ENCODE results near the gene TRMT1. TPM values are rescaled to one million over a fixed set of nuclear protein-coding genes. Genes with fewer than 3 reads are reported as not detected.

TRMT1 gene
- polyA plus RNA-seq, 3 donors = 14.5 to 94.7 (median 14.5) TPM

DNA sequence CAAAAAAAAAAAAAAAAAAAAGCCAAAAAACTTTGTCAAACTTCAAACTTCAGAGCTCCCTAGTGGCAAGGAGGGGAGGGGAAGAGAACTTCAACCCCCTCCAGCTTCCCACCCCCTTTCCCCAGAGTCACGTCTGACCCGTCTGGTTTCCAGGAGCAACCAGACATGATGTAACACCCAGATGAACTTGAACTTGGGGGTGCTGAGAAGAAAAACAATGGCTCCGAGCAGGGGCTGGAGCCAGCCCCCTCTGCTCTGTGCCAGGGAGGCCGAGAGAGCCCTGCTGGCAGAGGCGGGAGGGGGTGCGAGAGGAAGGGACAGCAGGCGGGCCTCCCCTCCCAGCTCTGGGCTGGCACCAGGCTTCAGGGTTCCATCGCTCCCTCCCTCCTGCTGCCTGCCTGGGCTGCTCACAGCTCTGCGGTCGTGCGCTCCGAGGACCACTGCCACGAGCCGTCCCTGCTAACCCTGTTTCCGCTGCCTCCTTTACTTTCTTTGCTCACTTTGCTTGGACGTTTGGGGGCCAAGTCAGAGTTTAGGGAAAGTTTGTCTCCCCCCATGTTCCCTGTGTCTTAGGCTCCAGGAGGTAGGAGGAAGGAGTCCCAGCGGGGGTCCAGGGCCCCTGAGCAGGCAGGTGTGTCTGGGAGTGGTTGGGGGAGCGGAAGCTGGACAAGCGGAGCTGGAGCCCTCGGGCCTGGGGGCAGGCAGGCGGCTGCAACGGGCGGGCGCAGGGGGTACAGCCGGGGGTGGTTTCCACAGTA, 25.0 kb downstream of the TRMT1 start:
- 71% methylated on average over 16 of the region's 25 CpGs for WGBS (ENCODE audit: insufficient coverage)
- H3K9ac ChIP-seq (ENCODE audit: insufficient read depth, low read length, poor library complexity, severe bottlenecking) = no peak overlapping the region
- no peaks in the 10 kb centered on the region for H3K9me3 ChIP-seq (replicated peaks in 1 of 2; ENCODE audit: control insufficient read depth in 1 of 2, insufficient read depth in 1 of 2, low read length in 2 of 2)
- no peak overlapping the region for H3K4me3 Mint-ChIP-seq
- peaks cover 3 to 5% (median 5%) of the 10 kb centered on the region in 3 donors for H3K27me3 Mint-ChIP-seq (ENCODE audit: low read depth in 3 of 3)
- no peak overlapping the region for H3K4me2 ChIP-seq (replicated peaks; ENCODE audit: extremely low read depth, low read length, poor library complexity, severe bottlenecking)
- H3K9me3 Mint-ChIP-seq = no peaks in the 10 kb centered on the region
- H3K36me3 Mint-ChIP-seq = no peaks in the 10 kb centered on the region
- no peak overlapping the region for H3K27ac ChIP-seq (ENCODE audit: low read depth in 1 of 2, low read length in 2 of 2)
- no peak for DNase-seq
- H3K27ac Mint-ChIP-seq = peak overlapping the region in 1 of 7 donors; percentile 3
- H3K4me1 ChIP-seq (ENCODE audit: control insufficient read depth in 1 of 2, insufficient read depth in 2 of 2, low read length in 2 of 2) = peaks cover 26 to 30% of the 10 kb centered on the region in 2 donors
- no peaks in the 10 kb centered on the region for H3K36me3 ChIP-seq (replicated peaks in 1 of 2; ENCODE audit: control insufficient read depth in 1 of 2, insufficient read depth in 2 of 2, low read length in 2 of 2)
- no peak overlapping the region for H2AFZ ChIP-seq (ENCODE audit: insufficient read depth, low read depth, low read length, poor library complexity, severe bottlenecking)
- H3K4me3 ChIP-seq (replicated peaks in 1 of 3; ENCODE audit: low read depth in 2 of 3, low read length in 3 of 3) = no peak overlapping the region
- peaks cover 20% of the 10 kb centered on the region for H3K4me1 Mint-ChIP-seq
- no peaks in the 10 kb centered on the region for H3K27me3 ChIP-seq (ENCODE audit: control insufficient read depth in 2 of 2, insufficient read depth in 2 of 2, low read length in 2 of 2)
- TF ChIP-seq, protein P1, sequence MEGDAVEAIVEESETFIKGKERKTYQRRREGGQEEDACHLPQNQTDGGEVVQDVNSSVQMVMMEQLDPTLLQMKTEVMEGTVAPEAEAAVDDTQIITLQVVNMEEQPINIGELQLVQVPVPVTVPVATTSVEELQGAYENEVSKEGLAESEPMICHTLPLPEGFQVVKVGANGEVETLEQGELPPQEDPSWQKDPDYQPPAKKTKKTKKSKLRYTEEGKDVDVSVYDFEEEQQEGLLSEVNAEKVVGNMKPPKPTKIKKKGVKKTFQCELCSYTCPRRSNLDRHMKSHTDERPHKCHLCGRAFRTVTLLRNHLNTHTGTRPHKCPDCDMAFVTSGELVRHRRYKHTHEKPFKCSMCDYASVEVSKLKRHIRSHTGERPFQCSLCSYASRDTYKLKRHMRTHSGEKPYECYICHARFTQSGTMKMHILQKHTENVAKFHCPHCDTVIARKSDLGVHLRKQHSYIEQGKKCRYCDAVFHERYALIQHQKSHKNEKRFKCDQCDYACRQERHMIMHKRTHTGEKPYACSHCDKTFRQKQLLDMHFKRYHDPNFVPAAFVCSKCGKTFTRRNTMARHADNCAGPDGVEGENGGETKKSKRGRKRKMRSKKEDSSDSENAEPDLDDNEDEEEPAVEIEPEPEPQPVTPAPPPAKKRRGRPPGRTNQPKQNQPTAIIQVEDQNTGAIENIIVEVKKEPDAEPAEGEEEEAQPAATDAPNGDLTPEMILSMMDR (IDR thresholded peaks at IDR 0.05) = no peak
- intact Hi-C loops (cut with micrococcal nuclease) = loop anchor here (2.0 to 10.0 kb wide), 2 partner anchors 113 to 297 kb away; partner anchors contain the start of gene JUNB (in 1 of the 2)
- H4K20me1 ChIP-seq (ENCODE audit: insufficient read depth, low read length) = no peaks in the 10 kb centered on the region
- H3K79me2 ChIP-seq (ENCODE audit: insufficient read depth, low read length) = peaks cover 7% of the 10 kb centered on the region

DNA sequence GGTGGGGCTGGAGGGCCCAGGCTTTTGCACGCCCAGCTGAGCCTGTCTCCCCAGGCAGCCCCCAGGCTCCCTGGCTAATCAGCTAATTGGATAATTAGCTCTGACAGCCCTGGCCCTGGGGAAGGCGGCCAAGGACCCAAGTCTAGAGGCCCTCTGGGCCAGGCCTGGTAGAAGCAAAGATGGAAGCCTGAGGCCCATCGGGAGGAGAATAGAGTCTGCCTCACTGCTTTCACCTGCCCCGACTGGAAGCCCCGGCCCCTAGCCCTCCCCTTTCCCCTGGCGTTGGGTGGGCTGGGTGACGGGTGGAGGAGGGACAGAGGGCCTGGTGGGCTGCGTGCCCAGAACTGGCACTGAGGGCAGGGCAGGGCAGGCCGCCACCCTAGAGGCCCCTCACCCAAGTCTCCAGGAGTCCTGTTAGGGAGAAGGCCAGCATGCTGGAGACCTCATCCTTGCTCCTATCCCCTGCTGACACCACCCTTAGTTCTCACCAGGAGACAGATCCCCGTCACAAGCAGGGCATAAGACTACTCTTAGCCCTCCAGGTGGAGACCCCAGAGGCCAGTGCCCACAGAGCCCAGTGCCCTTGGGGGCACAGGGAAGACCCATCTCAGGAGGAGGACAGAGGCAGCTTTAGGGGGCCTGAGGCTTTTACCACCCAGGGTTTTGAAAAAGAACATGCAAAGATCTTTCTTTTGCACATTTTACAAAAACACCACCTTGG, 25.9 kb downstream of the TRMT1 start:
- 92% methylated on average over 5 of the region's 10 CpGs for WGBS (ENCODE audit: insufficient coverage)
- DNase-seq = no peak
- Histone ChIP-seq H3K27ac (ENCODE audit: low read depth in 1 of 2, low read length in 2 of 2) (no peak overlapping the region), H2AFZ (ENCODE audit: insufficient read depth, low read depth, low read length, poor library complexity, severe bottlenecking) (no peak overlapping the region), H3K79me2 (ENCODE audit: insufficient read depth, low read length) (no peaks in the 10 kb centered on the region), H3K9me3 (replicated peaks in 1 of 2; ENCODE audit: control insufficient read depth in 1 of 2, insufficient read depth in 1 of 2, low read length in 2 of 2) (no peaks in the 10 kb centered on the region), H3K36me3 (replicated peaks in 1 of 2; ENCODE audit: control insufficient read depth in 1 of 2, insufficient read depth in 2 of 2, low read length in 2 of 2) (no peaks in the 10 kb centered on the region), H4K20me1 (ENCODE audit: insufficient read depth, low read length) (no peaks in the 10 kb centered on the region), H3K4me1 (ENCODE audit: control insufficient read depth in 1 of 2, insufficient read depth in 2 of 2, low read length in 2 of 2) (peaks cover 18 to 21% of the 10 kb centered on the region in 2 donors), H3K9ac (ENCODE audit: insufficient read depth, low read length, poor library complexity, severe bottlenecking) (no peak overlapping the region), H3K4me2 (replicated peaks; ENCODE audit: extremely low read depth, low read length, poor library complexity, severe bottlenecking) (no peak overlapping the region), H3K27me3 (ENCODE audit: control insufficient read depth in 2 of 2, insufficient read depth in 2 of 2, low read length in 2 of 2) (no peaks in the 10 kb centered on the region), H3K4me3 (replicated peaks in 1 of 3; ENCODE audit: low read depth in 2 of 3, low read length in 3 of 3) (no peak overlapping the region)
- Mint-ChIP-seq H3K27ac (no peak overlapping the region), H3K27me3 (ENCODE audit: low read depth in 3 of 3) (peaks cover 3 to 5% (median 5%) of the 10 kb centered on the region in 3 donors), H3K9me3 (no peaks in the 10 kb centered on the region), H3K4me1 (peaks cover 20% of the 10 kb centered on the region), H3K36me3 (no peaks in the 10 kb centered on the region), H3K4me3 (peak overlapping the region in 1 of 2 donors; percentile 39)
- TF ChIP-seq, protein P1 (IDR thresholded peaks at IDR 0.05) = no peak
- intact Hi-C loops (cut with micrococcal nuclease) = loop anchor here in 1 of 2 donors (10.0 kb wide), 1 partner anchor 296 kb away; the partner anchor contains the start of gene JUNB

Data from CD14-positive monocyte (primary cell).